Thyroid gland (tissue), 4 donors: ENCODE measurements around the gene KLHDC10.

Source experiments
- POLR2A ChIP-seq, 2 donors: fragments of 450-650 bp; IDR thresholded peaks; one replicate each; pipeline ENCODE4 v1.6.1; 2017; ENCODE audit warnings: antibody characterized with exemption in 2 of 2, mild to moderate bottlenecking in 2 of 2, moderate library complexity in 1 of 2
- TF ChIP-seq, protein P1 (sequence below), 6 experiments: fragments of 200-600 bp in 3 of 6; fragments of 450-650 bp in 3 of 6; sonication (generic) in 3 of 6; IDR thresholded peaks; one replicate each; pipeline ENCODE4 v1.5.1; 2016 to 2019; ENCODE audit warnings: antibody characterized with exemption in 6 of 6, mild to moderate bottlenecking in 2 of 6, inconsistent platforms in 1 of 6, moderate library complexity in 1 of 6

DNA sequence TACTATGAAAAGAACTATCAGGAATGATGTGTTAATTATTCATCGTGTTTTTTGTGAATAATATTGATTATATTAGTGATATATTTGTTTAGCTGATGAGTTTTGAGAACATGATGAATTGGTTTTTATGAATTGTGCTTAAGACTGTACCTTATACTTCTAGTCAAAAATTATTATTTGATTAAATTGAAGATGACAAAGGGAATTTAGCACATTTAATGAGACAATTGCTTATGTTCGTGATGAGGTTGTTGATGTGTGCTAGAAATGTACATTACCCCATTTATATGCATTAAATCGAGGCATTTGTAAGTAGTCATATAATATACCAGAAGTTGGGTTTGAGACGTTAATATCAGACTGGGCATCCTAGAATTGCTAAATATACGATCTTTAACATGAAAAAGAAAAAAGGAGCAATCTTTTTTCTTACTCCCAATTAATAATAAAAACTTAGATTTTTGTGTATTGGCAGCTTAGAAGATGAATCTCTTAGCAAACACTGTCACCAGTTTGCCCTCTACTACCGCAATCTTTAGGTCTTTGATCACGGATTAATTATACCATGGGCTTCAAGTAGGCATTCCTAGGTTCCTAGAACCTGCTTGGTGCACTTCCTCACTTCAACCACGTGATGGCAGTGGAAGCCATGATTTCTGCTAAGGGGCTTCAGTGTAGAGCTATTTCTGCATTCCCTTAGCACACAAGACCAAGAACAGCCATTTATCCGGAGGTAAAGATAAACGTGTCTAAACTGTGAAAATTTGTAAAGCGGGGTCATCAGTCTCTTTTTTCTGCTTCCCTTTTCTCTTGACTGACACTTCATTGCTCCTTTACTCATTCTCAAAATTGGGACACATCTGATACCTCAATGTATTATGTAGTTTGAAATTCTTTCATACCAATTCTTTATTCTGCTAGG is 1.6 kb downstream of the KLHDC10 start:
- TF ChIP-seq, protein P1, sequence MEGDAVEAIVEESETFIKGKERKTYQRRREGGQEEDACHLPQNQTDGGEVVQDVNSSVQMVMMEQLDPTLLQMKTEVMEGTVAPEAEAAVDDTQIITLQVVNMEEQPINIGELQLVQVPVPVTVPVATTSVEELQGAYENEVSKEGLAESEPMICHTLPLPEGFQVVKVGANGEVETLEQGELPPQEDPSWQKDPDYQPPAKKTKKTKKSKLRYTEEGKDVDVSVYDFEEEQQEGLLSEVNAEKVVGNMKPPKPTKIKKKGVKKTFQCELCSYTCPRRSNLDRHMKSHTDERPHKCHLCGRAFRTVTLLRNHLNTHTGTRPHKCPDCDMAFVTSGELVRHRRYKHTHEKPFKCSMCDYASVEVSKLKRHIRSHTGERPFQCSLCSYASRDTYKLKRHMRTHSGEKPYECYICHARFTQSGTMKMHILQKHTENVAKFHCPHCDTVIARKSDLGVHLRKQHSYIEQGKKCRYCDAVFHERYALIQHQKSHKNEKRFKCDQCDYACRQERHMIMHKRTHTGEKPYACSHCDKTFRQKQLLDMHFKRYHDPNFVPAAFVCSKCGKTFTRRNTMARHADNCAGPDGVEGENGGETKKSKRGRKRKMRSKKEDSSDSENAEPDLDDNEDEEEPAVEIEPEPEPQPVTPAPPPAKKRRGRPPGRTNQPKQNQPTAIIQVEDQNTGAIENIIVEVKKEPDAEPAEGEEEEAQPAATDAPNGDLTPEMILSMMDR (IDR thresholded peaks at IDR 0.05) = peak; percentile 77 to 93 (median 92)
- no peak for TF ChIP-seq POLR2A (IDR thresholded peaks at IDR 0.05)
